HG03159 (cell line): ENCODE data around the gene CDX2.

Experiments used
- ATAC-seq: cut with Tn5 transposase; IDR thresholded peaks from one replicate; pipeline ENCODE4 v1.9.1; 2021; ENCODE audit warnings: mild to moderate bottlenecking, moderate library complexity; ENCODE audit not compliant: unreplicated experiment

CDX2 gene

DNA sequence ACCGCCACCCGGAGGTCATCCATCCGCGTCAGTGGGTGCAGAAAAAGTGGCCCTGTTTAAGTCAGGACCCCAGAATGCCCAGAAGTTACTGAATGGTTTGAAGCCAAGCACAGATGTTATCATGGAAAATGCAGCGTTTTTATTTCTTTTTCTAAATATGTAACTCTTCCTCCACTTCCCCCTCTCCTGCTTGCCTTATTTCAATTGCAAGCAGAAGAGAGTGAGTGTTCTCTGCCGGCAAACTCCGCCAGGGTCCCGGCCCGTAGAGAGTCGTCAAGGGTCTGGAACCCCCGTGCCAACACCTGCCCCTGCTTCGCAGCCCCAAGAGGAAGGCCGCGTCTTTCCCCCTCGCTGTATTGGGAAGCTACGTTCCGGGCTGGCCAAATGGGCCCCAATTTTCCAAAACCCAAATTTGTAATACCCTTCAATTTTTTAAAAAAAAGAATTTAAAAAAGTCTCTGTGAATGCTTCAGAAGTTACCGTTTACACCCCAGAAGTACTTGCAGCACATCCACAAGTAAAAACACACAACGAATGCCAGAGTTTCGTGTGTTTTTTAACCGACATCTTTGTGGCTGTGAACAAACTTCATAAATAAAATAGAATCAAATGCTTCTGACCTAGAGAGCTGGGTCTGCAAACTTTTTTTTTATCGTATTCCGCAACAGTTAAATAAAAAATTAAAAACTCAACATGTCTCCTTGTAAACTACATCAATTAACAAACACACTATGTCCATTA is 50.0 kb downstream of the CDX2 start:
- no peak for ATAC-seq

DNA sequence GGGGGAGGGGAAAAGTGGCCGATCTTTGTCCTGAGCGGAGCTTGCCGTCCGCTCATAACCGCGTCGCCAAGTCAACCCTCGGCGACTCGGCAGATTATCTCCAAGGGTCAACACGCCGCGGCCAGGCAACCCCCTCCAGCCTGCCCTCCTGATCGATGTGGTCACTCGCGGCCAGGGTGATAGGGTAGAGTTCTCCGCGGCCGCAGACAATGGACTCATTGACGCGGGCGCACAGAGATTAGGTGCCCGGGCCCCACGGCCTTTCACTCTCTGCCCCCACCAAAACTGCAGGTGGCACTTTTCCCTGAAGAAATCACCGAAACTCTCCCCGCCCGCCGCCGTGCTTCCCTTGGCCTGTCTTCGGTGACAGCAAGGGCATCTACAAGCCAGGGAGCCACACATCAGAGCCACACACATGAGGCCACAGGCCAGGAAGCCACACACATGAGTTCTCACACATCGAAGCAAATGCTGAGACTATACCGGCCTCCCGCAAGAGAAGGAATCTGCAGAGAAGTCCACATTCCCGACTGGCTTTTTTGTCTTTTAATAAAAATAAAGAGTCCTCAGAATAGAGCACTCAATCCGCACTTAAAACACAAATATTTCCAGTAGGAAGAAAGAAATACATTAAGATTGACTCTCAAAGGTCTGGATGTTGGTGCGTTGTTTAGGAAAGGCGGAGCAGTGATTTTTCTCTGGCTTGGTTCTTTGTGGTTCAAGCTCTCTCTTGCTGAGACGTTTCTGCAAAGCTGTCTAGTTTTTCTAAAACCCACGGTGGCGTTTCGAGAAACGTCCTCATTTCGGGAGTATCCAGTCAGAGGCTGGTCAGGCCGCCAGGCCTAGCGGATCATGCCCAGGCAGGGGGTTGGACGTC is 50.8 kb downstream of the CDX2 start:
- ATAC-seq = no peak

DNA sequence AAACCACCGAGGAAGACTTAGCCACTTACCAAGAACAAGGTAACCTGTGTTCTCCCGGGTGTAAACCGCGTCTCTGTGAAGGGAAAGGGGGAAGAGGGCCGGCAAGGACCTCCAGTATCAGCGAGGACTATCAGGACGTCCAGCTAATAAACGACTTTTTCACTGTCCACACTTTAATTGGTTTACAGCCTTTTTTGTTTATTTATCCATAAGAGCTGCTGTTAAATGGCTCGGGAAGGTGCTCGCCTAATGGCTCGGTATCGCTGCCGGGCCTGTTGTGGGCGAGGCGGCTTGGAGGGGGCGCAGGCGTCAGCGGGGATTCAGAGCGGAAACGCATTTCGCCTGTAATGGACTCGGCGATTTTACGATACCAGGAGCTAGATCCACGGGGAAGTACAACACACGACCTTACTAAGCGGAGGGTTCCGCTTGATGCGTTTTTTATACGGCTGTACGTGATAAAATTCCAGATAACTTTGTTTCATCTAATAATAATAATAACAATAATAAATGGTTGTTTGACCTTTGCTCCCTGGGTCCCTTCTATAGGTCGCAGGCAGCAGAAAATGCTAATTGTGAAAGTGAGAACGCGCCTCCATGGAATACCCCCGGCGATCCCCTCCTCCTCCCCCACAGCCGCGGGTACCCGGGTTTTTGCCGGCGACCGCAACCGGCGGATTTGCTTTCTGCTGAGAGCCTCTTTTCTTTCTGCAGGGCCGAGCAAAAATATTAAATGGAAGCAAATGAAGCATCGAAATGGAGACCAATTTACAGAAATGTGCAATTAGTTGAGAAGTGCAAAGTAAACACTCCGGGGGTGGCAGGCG is 51.8 kb downstream of the CDX2 start:
- ATAC-seq = no peak

DNA sequence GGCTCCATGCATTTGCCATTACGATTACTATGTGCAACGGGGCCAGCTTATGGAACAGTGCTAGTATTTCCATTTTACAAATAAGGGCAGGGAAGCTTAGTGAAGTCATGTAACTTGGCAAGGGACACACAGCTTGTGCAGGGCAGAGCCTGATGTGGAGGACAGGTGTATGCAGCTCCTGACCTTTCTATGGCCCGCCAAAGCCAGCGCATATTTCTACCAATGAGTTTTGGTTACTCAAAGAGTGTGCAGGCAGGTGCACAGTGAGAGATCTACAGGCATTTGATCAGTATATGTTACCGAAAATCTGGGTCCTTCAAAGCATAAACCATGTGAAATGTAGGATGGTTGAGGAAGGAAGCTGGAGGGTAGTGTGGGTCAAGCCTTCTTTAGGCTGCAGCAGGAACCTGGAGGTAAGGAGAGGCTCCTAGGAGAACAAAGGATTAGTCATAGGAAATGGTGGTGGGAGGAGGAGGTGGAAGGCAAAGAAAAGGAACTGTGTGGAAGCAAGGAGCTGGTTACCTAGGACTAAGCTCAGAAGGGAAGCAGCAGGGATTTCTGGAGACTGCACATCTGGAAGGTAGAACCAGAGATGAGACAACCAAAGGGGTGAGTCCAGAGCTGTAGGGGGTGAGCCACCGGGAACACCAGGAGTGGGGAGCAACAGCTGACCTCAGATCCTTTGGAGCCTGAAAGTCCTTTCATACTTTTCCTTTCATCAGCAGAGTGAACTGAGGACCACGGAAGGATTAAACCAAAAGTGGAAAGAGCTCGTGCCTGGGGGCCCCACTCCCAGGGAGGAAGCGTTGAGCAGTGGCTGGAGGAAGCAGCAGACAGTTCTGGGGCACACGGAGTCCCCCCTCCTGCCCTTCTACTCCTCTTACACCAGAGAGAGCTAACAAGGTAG is 53.6 kb downstream of the CDX2 start:
- no peak for ATAC-seq

DNA sequence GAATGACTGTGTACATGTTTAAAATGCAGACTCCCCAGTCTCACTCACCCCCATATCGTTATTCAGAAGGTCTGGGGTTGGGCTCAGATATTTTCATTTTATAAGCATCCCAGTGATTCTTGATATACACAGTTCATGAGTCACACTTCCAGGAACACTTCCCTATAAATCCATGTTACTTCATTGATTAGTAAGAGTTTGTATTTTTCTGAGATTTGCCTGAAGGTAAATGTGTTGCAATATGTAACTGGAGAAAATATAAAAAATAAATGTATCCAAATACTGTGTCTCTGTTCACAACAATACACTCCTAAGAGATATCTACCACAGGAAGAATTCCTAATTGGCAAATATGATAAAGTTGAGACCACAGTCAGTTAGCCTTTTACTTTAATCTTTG is 56.0 kb downstream of the CDX2 start:
- ATAC-seq = no peak

DNA sequence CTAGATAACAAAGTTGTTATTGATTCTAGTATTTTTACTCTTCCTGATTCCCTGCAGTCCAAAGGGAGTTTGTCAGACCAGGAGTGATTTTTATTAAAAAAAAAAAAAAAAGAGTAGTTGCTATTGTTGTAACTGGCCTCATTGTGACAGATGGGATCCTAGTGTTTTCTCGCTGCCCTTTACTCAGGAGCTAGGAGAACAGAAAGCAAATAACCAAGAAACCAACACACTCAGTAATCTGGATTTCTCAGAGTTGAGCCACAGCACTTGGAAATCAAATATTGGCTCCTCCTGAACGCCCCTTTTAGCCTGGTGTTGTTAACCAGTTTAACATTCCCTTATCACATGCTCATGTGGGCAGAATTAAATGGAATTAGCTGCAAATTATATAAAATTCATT is 57.6 kb downstream of the CDX2 start:
- ATAC-seq = no peak
